GM18517 (cell line): ENCODE measurements around the gene C22orf31.
"Not testable (repeated sequence)": the region's sequence is repeated elsewhere in the genome, so short reads cannot be mapped to it uniquely, and the experiment has no call there.

ENCODE experiments used
- ATAC-seq: cut with Tn5 transposase; IDR thresholded peaks from one replicate; pipeline ENCODE4 v1.9.1; 2021; ENCODE audit warnings: mild to moderate bottlenecking, moderate library complexity; ENCODE audit not compliant: unreplicated experiment

Gene C22orf31

DNA sequence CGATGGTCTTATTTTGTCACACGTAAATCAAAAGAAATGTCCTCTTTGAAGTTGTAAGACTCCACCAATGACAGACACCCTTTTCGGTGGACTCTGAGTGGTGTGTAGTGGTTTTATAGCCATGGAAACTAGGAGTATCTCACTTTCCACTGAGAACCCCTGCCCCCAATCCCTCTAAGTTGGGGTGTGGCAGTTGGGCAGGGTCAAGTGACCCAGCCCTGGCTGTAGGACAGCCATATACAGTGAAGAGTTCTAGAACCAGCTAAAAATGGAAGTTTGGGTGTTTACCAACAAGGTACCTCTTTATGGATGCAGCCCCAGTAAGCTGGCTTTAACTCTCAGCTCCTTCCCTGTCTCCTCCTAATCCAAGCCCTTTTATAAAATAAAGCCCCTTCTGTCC lies 5.2 kb downstream of the C22orf31 start:
- ATAC-seq = no peak

- ATAC-seq = no peak
Observed at GRCh38 chr22:29055192-29055830, 6.3 kb downstream of the C22orf31 start.

- no peak for ATAC-seq
Observed at GRCh38 chr22:29054251-29054767, 7.3 kb downstream of the C22orf31 start.

DNA sequence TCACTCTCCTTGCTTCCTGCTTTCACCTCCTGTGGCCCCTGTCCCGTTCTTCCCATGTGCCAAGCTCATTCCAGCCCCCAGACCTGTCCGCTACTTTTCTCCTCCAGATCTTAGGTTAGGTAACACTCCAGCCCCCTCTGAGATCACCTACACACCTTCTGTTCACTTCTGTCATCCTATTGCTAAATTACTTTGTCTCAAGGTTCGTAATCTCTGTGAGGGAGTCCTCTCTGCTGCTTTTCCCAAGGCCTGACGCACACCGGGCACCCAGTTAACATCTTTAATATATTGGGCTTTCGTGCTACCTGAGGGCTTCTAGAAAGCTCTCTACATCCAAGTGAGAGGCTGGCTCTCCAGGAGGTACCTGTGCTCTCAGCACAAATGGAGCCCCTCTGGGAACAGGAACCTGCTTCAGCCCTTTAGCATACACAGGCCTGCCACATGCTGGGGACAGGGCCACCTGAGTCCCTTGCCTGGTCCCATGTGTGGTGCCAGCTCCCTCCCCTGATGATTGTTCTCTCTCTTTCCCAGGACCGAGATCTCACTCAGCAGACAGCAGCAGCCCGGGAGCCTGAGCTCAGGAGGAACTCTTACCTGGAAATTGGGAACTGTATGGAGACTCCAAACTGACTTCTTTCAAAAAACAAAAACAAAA lies 8.5 kb downstream of the C22orf31 start:
- no peak for ATAC-seq

DNA sequence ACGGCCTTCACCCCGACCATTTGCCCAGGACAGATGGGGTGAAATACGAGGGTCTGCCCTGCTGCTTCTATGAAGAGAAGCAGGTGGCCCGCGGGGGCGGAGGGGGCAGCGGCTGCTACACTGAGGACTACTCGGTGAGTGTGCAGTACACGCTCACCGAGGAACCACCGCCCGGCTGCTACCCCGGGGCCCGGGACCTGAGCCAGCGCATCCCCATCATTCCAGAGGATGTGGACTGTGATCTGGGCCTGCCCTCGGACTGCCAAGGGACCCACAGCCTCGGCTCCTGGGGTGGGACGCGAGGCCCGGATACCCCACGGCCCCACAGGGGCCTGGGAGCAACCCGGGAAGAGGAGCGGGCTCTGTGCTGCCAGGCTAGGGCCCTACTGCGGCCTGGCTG lies 11.2 kb downstream of the C22orf31 start:
- no peak for ATAC-seq

DNA sequence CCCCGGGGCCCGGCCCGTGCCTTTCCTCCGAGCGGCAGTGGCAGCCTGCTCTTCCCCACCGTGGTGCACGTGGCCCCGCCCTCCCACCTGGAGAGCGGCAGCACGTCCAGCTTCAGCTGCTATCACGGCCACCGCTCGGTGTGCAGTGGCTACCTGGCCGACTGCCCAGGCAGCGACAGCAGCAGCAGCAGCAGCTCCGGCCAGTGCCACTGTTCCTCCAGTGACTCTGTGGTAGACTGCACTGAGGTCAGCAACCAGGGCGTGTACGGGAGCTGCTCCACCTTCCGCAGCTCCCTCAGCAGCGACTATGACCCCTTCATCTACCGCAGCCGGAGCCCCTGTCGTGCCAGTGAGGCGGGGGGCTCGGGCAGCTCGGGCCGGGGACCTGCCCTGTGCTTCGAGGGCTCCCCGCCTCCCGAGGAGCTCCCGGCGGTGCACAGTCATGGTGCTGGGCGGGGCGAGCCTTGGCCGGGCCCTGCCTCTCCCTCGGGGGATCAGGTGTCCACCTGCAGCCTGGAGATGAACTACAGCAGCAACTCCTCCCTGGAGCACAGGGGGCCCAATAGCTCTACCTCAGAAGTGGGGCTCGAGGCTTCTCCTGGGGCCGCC lies 11.9 kb downstream of the C22orf31 start:
- no peak for ATAC-seq

GRCh38 chr22:29048822-29049654 lies 12.6 kb downstream of the C22orf31 start:
- ATAC-seq = no peak

DNA sequence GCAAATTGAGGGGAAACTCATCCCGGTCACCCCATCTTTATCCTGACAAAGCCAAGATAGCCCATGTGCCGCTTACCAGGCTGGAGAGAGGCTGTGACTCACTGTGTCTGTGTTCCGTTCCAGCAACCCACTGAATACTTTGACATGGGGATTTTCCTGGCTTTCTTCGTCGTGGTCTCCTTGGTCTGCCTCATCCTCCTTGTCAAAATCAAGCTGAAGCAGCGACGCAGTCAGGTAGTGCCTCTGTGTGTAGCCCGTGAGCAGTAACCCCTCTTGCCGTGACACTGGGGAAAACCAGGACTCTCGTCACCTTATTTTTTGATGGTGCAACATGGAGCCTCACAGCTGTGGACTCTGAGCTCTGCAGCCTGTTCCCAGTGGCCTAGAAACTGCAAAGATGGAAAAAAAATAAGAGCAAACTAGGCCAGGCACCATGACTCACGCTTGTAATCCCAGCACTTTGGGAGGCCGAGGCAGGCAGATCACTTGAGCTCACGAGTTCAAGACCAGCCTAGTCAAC lies 16.9 kb downstream of the C22orf31 start:
- no peak for ATAC-seq

DNA sequence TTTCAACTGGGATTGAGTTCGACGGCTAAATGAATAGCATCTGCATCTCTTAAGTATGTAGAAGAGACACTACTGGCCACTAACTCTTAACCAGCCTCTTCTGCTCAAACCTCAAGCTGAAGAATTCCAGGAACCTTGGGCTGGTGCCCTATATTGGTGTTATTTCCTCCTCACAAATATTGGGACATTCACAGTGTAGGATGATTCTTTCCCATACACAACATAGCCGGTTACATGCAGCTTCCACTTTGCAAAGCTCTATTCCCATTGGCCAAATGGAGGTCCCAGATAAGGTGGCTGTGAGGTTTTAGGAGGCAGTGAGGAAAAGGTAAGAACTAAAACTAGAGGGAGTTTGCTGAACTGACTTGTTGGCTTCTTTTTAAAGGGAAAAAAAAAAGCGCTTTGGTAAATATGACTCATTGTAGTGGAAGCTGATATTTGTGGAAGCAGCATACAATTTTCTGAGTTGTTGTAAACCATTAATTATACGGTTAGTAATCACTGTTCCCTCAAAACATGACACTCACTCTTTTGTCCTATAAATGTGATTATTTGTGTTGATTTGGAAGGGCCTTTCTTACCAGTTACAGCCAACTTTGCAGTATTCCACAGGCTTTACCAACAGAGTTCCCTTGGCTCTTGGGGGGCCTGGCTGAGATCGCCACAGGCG lies 17.6 kb downstream of the C22orf31 start:
- ATAC-seq = no peak

- ATAC-seq = no peak
Observed at GRCh38 chr22:29041408-29041807, 20.2 kb downstream of the C22orf31 start.

DNA sequence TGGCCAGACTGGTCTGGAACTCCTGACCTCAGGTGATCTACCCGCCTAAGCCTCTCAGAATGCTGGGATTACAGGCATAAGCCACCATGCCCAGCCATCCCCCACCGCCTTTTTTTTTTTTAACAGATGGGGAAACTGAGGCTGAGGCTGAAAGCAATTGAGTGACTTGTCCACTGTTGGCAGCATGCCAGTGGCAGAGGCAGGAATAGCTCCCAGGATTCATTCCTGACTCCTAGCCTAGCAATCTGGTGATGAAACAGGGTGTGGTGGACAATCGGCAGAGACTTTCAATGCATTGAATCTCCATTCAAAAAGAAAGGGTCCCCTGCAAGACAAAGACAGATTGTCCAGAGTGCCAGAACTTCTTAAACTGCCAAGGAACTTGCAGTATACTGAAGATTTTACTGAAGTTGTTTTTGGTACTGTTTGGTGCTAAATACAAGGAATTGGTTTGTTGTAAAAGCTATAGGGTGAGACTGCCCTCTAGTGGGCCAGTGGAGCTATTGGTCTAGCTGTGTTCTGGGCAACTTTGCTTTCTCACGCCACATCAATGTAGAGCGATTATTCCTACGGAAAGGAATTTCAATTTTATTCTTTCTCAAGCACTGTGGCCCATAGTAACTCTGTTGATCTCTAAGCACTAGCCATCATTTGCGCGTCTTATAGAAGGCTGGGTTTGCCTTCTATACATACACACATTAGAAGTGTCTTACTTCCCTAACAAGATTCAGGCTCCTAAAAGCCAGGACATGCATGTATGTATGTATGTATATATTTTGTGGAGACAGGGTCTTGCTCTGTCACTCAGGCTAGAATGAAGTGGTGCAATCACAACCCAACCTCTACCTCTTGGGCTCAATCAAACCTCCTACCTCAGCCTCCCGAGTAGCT lies 21.0 kb downstream of the C22orf31 start:
- ATAC-seq = no peak

DNA sequence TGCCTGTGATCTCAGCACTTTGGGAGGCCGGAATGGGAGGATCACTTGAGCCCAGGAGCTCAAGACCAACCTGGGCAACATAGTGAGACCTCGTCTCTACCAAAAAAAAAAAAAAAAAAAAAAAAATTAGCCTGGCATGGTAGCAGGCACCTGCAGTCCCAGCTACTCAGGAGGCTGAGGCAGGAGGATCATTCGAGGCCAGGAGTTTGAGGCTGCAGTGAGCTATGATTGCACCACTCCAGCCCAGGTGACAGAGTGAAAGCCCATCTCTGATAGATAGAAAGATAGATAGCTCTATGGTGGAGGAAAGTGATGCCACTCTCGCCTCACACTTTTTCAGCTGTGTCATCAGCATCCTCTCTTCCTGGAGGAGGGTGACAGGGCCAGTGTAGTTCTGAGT lies 21.9 kb downstream of the C22orf31 start:
- ATAC-seq = not testable (repeated sequence)

DNA sequence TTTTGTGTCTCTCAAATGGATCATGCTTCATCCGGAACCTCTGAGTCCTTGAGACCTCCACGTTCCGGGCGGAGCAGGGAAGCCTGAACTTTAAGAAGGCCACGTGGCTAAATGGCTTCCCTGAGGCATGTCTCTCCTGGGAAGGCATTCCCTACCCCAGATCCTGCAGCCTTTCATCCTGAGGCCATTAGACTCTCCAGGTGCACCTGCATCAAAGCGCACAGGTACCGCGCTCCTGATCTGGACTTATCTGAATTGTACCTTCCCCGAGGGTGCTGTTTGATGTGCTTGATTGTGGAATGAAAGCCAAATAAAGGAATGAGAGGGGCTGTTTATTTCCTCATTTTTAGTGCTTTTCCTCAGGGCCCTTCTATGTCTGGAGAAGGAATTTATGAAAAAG lies 22.5 kb downstream of the C22orf31 start:
- ATAC-seq = no peak

DNA sequence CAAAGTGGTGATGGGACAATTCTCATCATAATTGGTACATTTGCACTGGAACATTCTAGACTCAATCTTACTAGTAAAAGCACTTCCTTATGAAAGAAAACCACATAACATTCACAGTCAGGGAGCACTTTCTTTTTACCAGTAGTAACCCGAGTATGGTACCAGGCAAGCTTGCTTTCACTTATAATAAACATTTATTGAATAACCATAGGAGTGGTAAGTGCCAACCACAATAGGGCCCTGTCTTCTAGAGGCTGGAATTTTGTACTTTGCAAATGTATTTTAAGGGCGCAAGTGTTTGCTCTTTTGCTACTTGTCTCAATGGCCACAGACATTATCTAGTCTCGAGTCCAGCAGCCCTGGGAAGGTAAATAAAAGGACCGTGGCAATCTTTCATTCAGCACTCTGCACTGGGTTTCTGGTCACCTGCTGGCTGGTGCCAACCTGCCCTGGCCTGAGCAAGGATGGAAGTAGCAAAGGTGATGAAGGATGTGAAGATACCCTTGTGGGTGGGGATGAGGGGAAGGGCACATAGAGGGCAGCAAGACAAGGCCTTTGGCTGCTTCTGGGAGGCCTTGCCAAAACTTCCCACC lies 24.2 kb downstream of the C22orf31 start:
- ATAC-seq = no peak

DNA sequence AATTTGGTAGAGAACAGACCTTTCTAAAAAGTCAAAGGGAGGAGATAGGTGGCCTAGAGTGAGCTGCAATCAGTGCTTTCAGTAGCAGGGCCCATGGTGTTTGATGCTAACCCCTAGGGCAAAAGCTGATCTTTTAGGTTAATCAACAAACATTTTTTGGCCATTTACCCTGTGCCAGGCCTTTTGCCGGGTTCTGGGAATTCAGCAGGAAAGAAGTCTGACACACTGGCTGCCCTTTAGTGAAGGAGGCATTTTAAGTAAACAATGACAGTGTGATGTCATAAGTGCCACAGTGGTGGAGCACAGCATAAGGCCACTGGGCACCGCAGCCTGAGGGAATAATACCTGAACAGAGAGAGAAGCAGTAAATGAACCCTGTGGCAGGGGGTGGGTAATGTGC lies 29.0 kb downstream of the C22orf31 start:
- ATAC-seq = no peak

- ATAC-seq = no peak
Observed at GRCh38 chr22:29032014-29032475, 29.6 kb downstream of the C22orf31 start.

DNA sequence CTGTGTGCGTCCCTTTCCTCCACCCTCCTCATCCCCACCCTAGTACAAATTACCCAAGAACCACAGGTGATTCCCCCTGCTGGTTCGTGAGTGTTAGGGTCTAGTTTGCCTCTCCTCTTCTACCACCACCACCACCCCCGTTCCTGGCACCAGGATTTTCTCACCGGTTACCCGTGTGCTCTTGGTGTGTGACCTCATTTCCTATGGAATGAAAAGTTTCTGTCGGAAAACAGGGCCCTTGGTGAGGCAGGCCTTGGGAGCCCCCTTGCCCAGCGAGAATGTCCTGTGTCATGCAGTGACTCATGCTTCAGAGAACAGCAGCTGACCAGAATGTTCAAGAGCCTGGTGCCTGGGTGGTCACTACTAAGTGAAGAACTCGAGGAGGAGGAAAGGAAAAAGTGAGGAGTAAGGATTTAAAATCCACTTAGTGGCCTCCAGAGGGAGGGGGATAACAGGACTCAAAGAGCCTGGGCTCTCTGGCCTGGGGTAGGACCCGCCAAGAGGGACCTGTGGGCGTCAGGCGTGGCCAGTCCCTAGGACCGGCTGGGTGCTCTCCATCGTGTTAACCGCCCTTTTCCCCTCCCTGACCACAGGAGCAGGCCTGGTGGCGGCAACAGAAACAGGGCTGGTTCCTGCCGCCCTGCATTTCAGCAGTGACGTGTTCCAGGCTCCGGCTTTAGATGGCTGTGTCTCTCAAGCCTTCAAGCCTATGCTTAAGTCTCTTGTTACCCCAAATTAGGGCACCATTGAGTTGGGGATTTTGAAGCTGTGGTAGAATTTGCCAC lies 30.2 kb downstream of the C22orf31 start:
- no peak for ATAC-seq

DNA sequence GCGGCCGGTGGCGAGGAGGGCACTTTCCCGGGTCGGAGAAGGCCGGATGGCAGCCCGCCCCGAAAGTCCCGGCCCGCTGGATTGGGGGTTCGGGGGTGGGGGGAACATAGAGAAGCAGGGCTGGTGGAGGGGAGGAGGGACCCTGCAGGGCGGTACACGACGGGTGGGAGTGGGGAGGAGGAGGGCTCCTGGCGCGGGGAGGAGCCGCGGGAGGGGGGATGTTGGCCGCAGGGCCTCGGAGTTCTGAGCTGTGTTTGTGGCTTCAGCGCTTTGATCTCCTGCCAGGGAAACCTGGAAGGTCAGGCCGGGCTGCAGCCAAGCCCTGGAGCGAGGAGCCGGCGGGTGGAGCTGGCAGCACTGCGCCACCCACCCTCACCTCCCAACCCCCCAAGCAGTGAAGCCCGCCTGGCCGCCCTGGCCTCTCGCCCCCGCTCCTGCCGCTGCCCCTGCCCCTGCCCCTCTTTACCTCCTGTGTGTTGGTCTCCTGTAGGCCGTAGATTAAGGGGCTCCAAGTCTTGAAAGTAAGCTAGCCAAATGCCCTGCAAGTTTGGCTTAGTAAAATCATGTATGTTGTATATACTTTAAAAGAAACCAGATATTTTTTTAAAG lies 30.9 kb downstream of the C22orf31 start:
- no peak for ATAC-seq
